ENCODE measurements around the gene MBOAT1. TPM values are rescaled to one million over a fixed set of nuclear protein-coding genes. Genes with fewer than 3 reads are reported as not detected.

The MBOAT1 gene
- polyA plus RNA-seq, 1 donor from 2014 or later: not detected

DNA sequence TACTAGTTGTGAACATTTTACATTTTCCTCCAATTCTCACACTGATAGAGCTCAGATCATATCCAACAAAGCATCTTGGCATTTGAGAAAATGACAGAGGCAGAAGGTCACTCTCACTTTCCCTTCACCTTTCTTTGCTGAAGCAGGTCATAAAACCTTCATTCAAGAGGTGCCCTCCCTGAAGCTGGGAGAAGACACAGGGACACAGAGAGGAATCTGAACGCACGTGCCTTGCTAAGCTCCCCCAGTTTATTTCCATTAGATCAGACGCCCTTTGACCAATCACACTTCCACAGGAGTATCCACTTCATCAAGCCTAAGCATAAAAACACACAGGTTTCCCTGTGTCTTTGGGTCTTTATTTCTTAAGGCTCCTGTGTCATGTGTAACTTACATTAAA is 9.2 kb upstream of the MBOAT1 start:
- Histone ChIP-seq H3K4me2 (ENCODE audit: low read length) (no peak overlapping the region), H3K9me2 (ENCODE audit: insufficient read depth, low read length) (no peaks in the 10 kb centered on the region), H3K9ac (ENCODE audit: low read length) (no peak overlapping the region), H3K4me3 (ENCODE audit: low read length) (no peak overlapping the region), H3K9me3 (ENCODE audit: low read length) (no peaks in the 10 kb centered on the region), H3K79me2 (replicated peaks; ENCODE audit: insufficient read depth, low read length) (no peaks in the 10 kb centered on the region), H2AFZ (ENCODE audit: low read depth, low read length) (no peak overlapping the region), H3F3A (ENCODE audit: insufficient read depth, low read length, poor library complexity, severe bottlenecking) (no peaks in the 10 kb centered on the region), H4K20me1 (ENCODE audit: insufficient read depth) (no peaks in the 10 kb centered on the region), H3K36me3 (ENCODE audit: insufficient read depth, low read length) (no peaks in the 10 kb centered on the region), H3K27me3 (ENCODE audit: insufficient read depth, low read depth, low read length) (no peaks in the 10 kb centered on the region), H3K27ac (ENCODE audit: low read length) (no peak overlapping the region)
- TF ChIP-seq SMC3 (conservative IDR thresholded peaks at IDR 0.05; ENCODE audit: poor library complexity): no peak
- TF ChIP-seq RAD21 (conservative IDR thresholded peaks at IDR 0.05): no peak
- TF ChIP-seq EP300 (conservative IDR thresholded peaks at IDR 0.05; ENCODE audit: poor library complexity, severe bottlenecking): no peak
- TF ChIP-seq POLR2AphosphoS5 (IDR thresholded peaks at IDR 0.05): no peak
- TF ChIP-seq, protein P1, sequence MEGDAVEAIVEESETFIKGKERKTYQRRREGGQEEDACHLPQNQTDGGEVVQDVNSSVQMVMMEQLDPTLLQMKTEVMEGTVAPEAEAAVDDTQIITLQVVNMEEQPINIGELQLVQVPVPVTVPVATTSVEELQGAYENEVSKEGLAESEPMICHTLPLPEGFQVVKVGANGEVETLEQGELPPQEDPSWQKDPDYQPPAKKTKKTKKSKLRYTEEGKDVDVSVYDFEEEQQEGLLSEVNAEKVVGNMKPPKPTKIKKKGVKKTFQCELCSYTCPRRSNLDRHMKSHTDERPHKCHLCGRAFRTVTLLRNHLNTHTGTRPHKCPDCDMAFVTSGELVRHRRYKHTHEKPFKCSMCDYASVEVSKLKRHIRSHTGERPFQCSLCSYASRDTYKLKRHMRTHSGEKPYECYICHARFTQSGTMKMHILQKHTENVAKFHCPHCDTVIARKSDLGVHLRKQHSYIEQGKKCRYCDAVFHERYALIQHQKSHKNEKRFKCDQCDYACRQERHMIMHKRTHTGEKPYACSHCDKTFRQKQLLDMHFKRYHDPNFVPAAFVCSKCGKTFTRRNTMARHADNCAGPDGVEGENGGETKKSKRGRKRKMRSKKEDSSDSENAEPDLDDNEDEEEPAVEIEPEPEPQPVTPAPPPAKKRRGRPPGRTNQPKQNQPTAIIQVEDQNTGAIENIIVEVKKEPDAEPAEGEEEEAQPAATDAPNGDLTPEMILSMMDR (IDR thresholded peaks at IDR 0.05; ENCODE audit: poor library complexity, severe bottlenecking): no peak
- TF ChIP-seq, protein P2, sequence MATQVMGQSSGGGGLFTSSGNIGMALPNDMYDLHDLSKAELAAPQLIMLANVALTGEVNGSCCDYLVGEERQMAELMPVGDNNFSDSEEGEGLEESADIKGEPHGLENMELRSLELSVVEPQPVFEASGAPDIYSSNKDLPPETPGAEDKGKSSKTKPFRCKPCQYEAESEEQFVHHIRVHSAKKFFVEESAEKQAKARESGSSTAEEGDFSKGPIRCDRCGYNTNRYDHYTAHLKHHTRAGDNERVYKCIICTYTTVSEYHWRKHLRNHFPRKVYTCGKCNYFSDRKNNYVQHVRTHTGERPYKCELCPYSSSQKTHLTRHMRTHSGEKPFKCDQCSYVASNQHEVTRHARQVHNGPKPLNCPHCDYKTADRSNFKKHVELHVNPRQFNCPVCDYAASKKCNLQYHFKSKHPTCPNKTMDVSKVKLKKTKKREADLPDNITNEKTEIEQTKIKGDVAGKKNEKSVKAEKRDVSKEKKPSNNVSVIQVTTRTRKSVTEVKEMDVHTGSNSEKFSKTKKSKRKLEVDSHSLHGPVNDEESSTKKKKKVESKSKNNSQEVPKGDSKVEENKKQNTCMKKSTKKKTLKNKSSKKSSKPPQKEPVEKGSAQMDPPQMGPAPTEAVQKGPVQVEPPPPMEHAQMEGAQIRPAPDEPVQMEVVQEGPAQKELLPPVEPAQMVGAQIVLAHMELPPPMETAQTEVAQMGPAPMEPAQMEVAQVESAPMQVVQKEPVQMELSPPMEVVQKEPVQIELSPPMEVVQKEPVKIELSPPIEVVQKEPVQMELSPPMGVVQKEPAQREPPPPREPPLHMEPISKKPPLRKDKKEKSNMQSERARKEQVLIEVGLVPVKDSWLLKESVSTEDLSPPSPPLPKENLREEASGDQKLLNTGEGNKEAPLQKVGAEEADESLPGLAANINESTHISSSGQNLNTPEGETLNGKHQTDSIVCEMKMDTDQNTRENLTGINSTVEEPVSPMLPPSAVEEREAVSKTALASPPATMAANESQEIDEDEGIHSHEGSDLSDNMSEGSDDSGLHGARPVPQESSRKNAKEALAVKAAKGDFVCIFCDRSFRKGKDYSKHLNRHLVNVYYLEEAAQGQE (IDR thresholded peaks at IDR 0.05; ENCODE audit: borderline replicate concordance): no peak
- TF ChIP-seq MXI1 (conservative IDR thresholded peaks at IDR 0.05; ENCODE audit: poor library complexity, severe bottlenecking): no peak

DNA sequence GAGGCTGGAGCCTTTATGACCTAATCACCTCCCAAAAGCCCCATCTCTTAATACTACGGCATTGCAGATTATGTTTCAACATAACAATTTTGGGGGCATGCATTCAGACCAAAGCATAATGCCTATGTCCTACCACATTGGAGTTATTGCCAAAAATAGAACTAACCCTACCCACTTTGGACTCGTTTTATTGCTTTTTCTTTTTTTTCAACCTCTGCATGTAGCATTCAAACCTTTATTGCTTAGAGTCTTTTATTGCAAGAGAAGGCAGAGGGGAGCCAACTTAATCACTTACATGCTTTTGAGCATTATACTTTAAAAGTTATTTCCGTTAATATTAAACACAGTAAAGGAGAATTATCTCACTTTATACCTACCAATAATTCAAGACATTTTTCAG is 8.1 kb upstream of the MBOAT1 start:
- Histone ChIP-seq H3K9ac (ENCODE audit: low read length) (no peak overlapping the region), H3K79me2 (replicated peaks; ENCODE audit: insufficient read depth, low read length) (no peaks in the 10 kb centered on the region), H3K27ac (ENCODE audit: low read length) (no peak overlapping the region), H2AFZ (ENCODE audit: low read depth, low read length) (no peak overlapping the region), H3K27me3 (ENCODE audit: insufficient read depth, low read depth, low read length) (no peaks in the 10 kb centered on the region), H4K20me1 (ENCODE audit: insufficient read depth) (no peaks in the 10 kb centered on the region), H3K36me3 (ENCODE audit: insufficient read depth, low read length) (no peaks in the 10 kb centered on the region), H3K4me2 (ENCODE audit: low read length) (no peak overlapping the region), H3K9me3 (ENCODE audit: low read length) (no peaks in the 10 kb centered on the region), H3K4me3 (ENCODE audit: low read length) (no peak overlapping the region), H3F3A (ENCODE audit: insufficient read depth, low read length, poor library complexity, severe bottlenecking) (no peaks in the 10 kb centered on the region), H3K9me2 (ENCODE audit: insufficient read depth, low read length) (no peaks in the 10 kb centered on the region)
- TF ChIP-seq MXI1 (conservative IDR thresholded peaks at IDR 0.05; ENCODE audit: poor library complexity, severe bottlenecking): no peak
- no peak for TF ChIP-seq RAD21 (conservative IDR thresholded peaks at IDR 0.05)
- no peak for TF ChIP-seq EZH2 (IDR thresholded peaks at IDR 0.05; ENCODE audit: borderline replicate concordance, insufficient read depth, low read length, poor library complexity, severe bottlenecking)
- TF ChIP-seq, protein P1 (IDR thresholded peaks at IDR 0.05; ENCODE audit: poor library complexity, severe bottlenecking): no peak
- no peak for TF ChIP-seq TAF1 (IDR thresholded peaks at IDR 0.05; ENCODE audit: low read depth)
- TF ChIP-seq POLR2AphosphoS5 (IDR thresholded peaks at IDR 0.05): no peak
